ENCODE measurements around the gene C7orf25.

DNA sequence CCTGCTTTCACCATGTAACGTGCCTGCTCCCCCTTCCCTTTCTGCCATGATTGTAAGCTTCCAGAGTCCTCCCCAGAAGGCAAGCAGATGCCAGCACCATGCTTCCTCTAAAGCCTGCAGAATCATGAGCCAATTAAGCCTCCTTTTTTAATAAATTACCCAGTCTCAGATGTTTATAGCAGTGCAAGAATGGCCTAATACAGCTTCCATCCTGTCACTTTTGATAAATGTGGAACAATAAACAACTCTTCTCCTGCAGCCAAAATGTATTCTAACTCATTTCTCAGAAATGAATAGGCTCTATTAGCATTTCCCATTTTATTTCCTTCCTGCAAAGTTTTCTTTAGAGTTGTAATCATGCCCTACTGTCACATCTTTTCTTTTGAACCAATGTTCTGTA lies 43.4 kb downstream of the C7orf25 start:
- TF ChIP-seq RBM39 (IDR thresholded peaks at IDR 0.05; ENCODE audit: low read depth, low read length, poor library complexity, severe bottlenecking) (no peak), CREM (IDR thresholded peaks at IDR 0.05) (no peak), CREM (CRISPR knock-in tag; IDR thresholded peaks at IDR 0.05) (no peak), ZKSCAN1 (IDR thresholded peaks at IDR 0.05; ENCODE audit: low read length) (no peak), KAT7 (CRISPR knock-in tag; IDR thresholded peaks at IDR 0.05; ENCODE audit: borderline replicate concordance) (no peak), ATM (IDR thresholded peaks at IDR 0.05; ENCODE audit: borderline replicate concordance) (no peak), CTCF (CRISPR knock-in tag; IDR thresholded peaks at IDR 0.05) (no peak), SP4 (CRISPR knock-in tag; IDR thresholded peaks at IDR 0.05) (no peak), KAT2B (IDR thresholded peaks at IDR 0.05; ENCODE audit: borderline replicate concordance, low read depth, low read length) (no peak), ZNF253 (CRISPR knock-in tag; IDR thresholded peaks at IDR 0.05; ENCODE audit: borderline replicate concordance) (no peak), ZC3H4 (CRISPR knock-in tag; IDR thresholded peaks at IDR 0.05; ENCODE audit: borderline replicate concordance) (no peak)
- TF ChIP-seq, protein P1, sequence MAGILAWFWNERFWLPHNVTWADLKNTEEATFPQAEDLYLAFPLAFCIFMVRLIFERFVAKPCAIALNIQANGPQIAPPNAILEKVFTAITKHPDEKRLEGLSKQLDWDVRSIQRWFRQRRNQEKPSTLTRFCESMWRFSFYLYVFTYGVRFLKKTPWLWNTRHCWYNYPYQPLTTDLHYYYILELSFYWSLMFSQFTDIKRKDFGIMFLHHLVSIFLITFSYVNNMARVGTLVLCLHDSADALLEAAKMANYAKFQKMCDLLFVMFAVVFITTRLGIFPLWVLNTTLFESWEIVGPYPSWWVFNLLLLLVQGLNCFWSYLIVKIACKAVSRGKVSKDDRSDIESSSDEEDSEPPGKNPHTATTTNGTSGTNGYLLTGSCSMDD (CRISPR knock-in tag; IDR thresholded peaks at IDR 0.05) = no peak
- TF ChIP-seq, protein P2, sequence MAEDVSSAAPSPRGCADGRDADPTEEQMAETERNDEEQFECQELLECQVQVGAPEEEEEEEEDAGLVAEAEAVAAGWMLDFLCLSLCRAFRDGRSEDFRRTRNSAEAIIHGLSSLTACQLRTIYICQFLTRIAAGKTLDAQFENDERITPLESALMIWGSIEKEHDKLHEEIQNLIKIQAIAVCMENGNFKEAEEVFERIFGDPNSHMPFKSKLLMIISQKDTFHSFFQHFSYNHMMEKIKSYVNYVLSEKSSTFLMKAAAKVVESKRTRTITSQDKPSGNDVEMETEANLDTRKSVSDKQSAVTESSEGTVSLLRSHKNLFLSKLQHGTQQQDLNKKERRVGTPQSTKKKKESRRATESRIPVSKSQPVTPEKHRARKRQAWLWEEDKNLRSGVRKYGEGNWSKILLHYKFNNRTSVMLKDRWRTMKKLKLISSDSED (CRISPR knock-in tag; IDR thresholded peaks at IDR 0.05) = no peak
